Stimulated activated CD8-positive, alpha-beta memory T cell treated with anti-CD3 and anti-CD28 coated beads, Interleukin-2, amount 100 ng/mL, for 1 hour (primary cell): ENCODE results near the gene MACROH2A2.
"Not testable (repeated sequence)": the region's sequence is repeated elsewhere in the genome, so short reads cannot be mapped to it uniquely, and the experiment has no call there.

Experiments used
- DNase-seq, 2 donors: peaks; one replicate each; pipeline ENCODE4 v3.0.0-alpha.2; 2020; ENCODE audit warnings: low read depth in 2 of 2

MACROH2A2 gene

DNA sequence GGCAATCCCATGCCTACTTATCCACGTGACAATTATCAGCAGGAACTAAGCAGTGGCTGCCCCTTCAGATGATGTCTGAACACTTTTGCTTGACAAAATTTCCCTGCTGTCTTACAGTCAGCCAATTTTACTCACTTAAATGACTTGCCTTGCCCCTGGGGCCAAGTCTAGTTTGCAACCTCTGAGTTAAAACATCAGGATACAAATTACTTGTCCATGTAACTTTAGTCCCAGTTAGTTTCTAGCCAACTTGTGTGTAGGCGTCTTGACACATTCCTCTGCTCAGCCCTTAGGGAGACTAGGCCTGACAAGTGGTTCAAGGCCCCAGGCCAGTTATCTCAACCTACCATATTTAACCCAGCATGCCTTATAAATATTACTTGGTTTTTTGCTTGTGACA, 105.5 kb downstream of the MACROH2A2 start:
- no peak for DNase-seq

- DNase-seq = not testable (repeated sequence)
Observed at GRCh38 chr10:70159366-70159765, 106.7 kb downstream of the MACROH2A2 start.

DNA sequence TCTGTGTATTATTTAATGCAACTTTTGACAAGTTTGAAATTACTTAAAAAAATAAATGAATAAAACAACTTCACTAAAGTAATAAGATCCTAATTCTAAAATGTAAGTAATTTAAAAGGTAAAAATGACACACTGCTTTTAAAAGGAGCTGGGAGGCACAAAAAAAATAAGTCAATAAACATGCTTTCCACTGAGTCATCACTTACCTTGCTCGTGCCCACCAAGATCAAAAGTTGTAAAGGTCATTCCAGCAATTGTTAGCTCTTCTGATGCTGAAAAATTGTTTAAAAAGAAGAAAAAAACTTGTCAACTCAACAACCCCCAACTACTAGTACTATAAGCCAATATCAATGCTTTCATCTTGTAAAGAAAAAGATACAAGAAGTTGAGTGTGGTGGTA, 108.2 kb downstream of the MACROH2A2 start:
- no peak for DNase-seq
